Endodermal cell (in vitro differentiated cells): ENCODE results near the gene SLC9C2. TPM values are rescaled to one million over a fixed set of nuclear protein-coding genes. Genes with fewer than 3 reads are reported as not detected.

ENCODE experiments used
- DNase-seq: peaks from one replicate; pipeline ENCODE4 v3.0.0-alpha.2; 2017
- H3K27ac ChIP-seq: 2 replicates; pipeline ENCODE4 v1.5.1; 2013; ENCODE audit warnings: mild to moderate bottlenecking, low read depth, low read length, moderate library complexity
- H3K27me3 ChIP-seq: 2 replicates; pipeline ENCODE4 v1.6.1; 2013; ENCODE audit warnings: mild to moderate bottlenecking, low read length, moderate library complexity; ENCODE audit not compliant: insufficient read depth, control insufficient read depth, poor library complexity, severe bottlenecking
- H3K36me3 ChIP-seq: 2 replicates; pipeline ENCODE4 v1.7.0; 2013; ENCODE audit warnings: mild to moderate bottlenecking, low read length, moderate library complexity; ENCODE audit not compliant: control insufficient read depth, insufficient read depth
- H3K4me1 ChIP-seq: one replicate; pipeline ENCODE4 v1.7.0; 2013; ENCODE audit warnings: low read length; ENCODE audit not compliant: control insufficient read depth, insufficient read depth
- H3K4me3 ChIP-seq: 2 replicates; pipeline ENCODE4 v1.5.1; 2013; ENCODE audit warnings: mild to moderate bottlenecking, low read length, moderate library complexity
- H3K9ac ChIP-seq: 2 replicates; pipeline ENCODE4 v1.6.1; 2013; ENCODE audit warnings: mild to moderate bottlenecking, low read length, moderate library complexity; ENCODE audit not compliant: poor library complexity, severe bottlenecking; ENCODE audit errors: extremely low read depth
- H3K9me3 ChIP-seq: 2 replicates; pipeline ENCODE4 v1.6.1; 2013; ENCODE audit warnings: mild to moderate bottlenecking, low read length, moderate library complexity; ENCODE audit not compliant: control insufficient read depth
- H3K27ac Mint-ChIP-seq: 2 replicates; pipeline ENCODE4 v1.8.0; 2020; ENCODE audit warnings: mixed read lengths
- H3K27me3 Mint-ChIP-seq: 2 replicates; pipeline ENCODE4 v1.8.0; 2021; ENCODE audit warnings: mild to moderate bottlenecking, mixed read lengths; ENCODE audit not compliant: insufficient read depth
- H3K36me3 Mint-ChIP-seq: 2 replicates; pipeline ENCODE4 v1.8.0; 2020; ENCODE audit warnings: low read depth, mixed read lengths
- H3K4me1 Mint-ChIP-seq: 2 replicates; pipeline ENCODE4 v1.8.0; 2020; ENCODE audit warnings: mixed read lengths
- H3K4me3 Mint-ChIP-seq: 2 replicates; pipeline ENCODE4 v1.8.0; 2020; ENCODE audit warnings: mild to moderate bottlenecking, moderate library complexity, mixed read lengths
- H3K9me3 Mint-ChIP-seq: 2 replicates; pipeline ENCODE4 v1.8.0; 2020; ENCODE audit warnings: mild to moderate bottlenecking, mixed read lengths
- WGBS, 2 experiments: methylation state at CpG; one replicate each; pipeline versions ENCODE4 v1.1.5 to v1.1.7; 2013; ENCODE audit warnings: missing lambda C conversion rate in 2 of 2, mixed read lengths in 1 of 2; ENCODE audit not compliant: insufficient coverage in 1 of 2, insufficient read length in 1 of 2; 5-methylcytosine and 5-hydroxymethylcytosine counted together
- total RNA-seq, 2 donors: library from RNA; stranded (reverse); fragmentation: NEBNext Ultra II Directional in 1 of 2; extraction: Animal tissue kit (Norgen Biotek cat#: 25700) in 1 of 2; gene quantifications; 2 replicates in 1 of 2; 3 replicates in 1 of 2; pipeline ENCODE4 v1.2.1, GENCODE V29; 2021
- TF ChIP-seq, protein P1 (sequence below): fragments of 200-600 bp; sonication (generic); conservative IDR thresholded peaks from 2 replicates; pipeline ENCODE4 v1.5.0; 2021; ENCODE audit warnings: antibody characterized with exemption, mild to moderate bottlenecking

Gene SLC9C2
- total RNA-seq, 2 donors from 2014 or later, result not detected

DNA sequence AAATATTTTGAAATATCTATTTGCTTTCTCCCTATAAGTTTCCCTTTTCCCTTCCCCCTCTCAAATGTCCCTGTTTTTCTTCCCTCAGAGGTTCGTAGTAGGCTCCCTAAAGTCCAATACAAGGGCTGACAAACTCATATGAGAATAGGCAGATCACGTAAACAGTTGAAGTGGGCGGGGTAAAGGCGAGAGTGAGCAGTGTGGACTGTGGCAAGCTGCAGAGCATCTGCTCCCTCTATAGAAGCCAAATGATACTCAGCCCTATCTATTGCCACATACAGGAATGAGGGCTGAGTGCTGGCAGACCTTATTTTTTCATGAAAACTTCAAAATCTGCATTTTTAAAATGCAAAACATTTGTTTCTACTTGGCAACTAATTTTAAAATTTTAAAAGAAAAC lies 99.5 kb downstream of the SLC9C2 start:
- DNase-seq, result no peak
- 81 to 90% methylated on average over 3 to 4 of the region's 4 CpGs for WGBS, 2 experiments
- Mint-ChIP-seq H3K27ac (no peak overlapping the region), H3K36me3 (no peaks in the 10 kb centered on the region), H3K27me3 (no peaks in the 10 kb centered on the region), H3K4me1 (peaks cover 12% of the 10 kb centered on the region), H3K4me3 (no peak overlapping the region), H3K9me3 (no peaks in the 10 kb centered on the region)
- no peak overlapping the region for H3K4me3 ChIP-seq
- no peak overlapping the region for H3K9ac ChIP-seq
- H3K27ac ChIP-seq, result no peak overlapping the region
- no peaks in the 10 kb centered on the region for H3K36me3 ChIP-seq
- TF ChIP-seq, protein P1, sequence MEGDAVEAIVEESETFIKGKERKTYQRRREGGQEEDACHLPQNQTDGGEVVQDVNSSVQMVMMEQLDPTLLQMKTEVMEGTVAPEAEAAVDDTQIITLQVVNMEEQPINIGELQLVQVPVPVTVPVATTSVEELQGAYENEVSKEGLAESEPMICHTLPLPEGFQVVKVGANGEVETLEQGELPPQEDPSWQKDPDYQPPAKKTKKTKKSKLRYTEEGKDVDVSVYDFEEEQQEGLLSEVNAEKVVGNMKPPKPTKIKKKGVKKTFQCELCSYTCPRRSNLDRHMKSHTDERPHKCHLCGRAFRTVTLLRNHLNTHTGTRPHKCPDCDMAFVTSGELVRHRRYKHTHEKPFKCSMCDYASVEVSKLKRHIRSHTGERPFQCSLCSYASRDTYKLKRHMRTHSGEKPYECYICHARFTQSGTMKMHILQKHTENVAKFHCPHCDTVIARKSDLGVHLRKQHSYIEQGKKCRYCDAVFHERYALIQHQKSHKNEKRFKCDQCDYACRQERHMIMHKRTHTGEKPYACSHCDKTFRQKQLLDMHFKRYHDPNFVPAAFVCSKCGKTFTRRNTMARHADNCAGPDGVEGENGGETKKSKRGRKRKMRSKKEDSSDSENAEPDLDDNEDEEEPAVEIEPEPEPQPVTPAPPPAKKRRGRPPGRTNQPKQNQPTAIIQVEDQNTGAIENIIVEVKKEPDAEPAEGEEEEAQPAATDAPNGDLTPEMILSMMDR, result no peak
- no peaks in the 10 kb centered on the region for H3K27me3 ChIP-seq
- peaks cover 6% of the 10 kb centered on the region for H3K9me3 ChIP-seq
- H3K4me1 ChIP-seq, result peaks cover 10% of the 10 kb centered on the region

DNA sequence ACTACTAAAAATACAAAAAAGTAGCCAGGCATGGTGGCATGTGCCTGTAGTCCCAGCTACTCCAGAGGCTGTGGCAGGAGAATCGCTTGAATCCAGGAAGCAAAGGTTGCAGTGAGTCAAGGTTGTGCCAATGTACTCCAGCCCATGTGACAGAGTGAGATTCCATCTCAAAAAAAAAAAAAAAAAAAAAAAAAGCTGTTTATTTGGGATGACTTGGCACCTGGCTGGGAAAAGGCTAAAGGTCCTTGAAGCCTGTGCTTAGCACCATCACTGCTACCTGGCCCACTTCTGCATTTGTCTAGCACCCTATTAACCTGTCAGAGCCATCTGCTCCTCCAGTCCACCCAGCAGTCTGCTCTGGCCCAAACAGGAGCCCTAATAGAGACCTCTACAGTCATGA lies 100.8 kb downstream of the SLC9C2 start:
- H3K9me3 Mint-ChIP-seq, result peaks cover 6% of the 10 kb centered on the region
- no peaks in the 10 kb centered on the region for H3K27me3 Mint-ChIP-seq
- WGBS, 2 experiments, result 88 to 100% methylated on average over 1 of the region's 1 CpG
- DNase-seq, result no peak
- H3K9ac ChIP-seq, result no peak overlapping the region
- H3K4me3 Mint-ChIP-seq, result no peak overlapping the region
- H3K9me3 ChIP-seq, result peaks cover 19% of the 10 kb centered on the region
- no peak overlapping the region for H3K27ac Mint-ChIP-seq
- H3K27me3 ChIP-seq, result no peaks in the 10 kb centered on the region
- H3K36me3 Mint-ChIP-seq, result no peaks in the 10 kb centered on the region
- no peak overlapping the region for H3K27ac ChIP-seq
- H3K4me1 Mint-ChIP-seq, result peaks cover 6% of the 10 kb centered on the region
- H3K4me3 ChIP-seq, result no peak overlapping the region
- no peaks in the 10 kb centered on the region for H3K36me3 ChIP-seq
- peaks cover 3% of the 10 kb centered on the region for H3K4me1 ChIP-seq
- TF ChIP-seq, protein P1, result no peak

DNA sequence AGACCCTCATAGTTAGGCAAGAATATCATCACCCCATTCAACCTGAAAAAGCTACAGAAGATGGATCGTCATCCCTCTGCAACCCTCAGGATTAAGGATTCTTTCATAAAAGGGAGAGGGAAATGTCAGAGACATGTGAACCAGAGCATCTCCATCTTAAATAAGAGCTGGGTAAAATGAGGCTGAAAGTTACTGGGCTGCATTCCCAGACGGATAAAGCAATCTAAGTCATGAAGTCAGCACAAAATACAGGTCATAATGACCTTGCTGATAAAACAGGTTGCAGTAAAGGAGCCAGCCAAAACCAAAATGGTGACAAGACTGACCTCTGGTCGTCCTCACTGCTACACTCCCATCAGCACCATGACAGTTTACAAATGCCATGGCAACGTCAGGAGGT lies 103.1 kb downstream of the SLC9C2 start:
- 88 to 97% methylated on average over 3 to 4 of the region's 4 CpGs for WGBS, 2 experiments
- no peaks in the 10 kb centered on the region for H3K4me1 ChIP-seq
- Mint-ChIP-seq H3K4me3 (no peak overlapping the region), H3K27ac (no peak overlapping the region), H3K36me3 (peaks cover 3% of the 10 kb centered on the region), H3K4me1 (no peaks in the 10 kb centered on the region), H3K9me3 (peaks cover 27% of the 10 kb centered on the region), H3K27me3 (no peaks in the 10 kb centered on the region)
- no peak overlapping the region for H3K9ac ChIP-seq
- no peaks in the 10 kb centered on the region for H3K27me3 ChIP-seq
- H3K9me3 ChIP-seq, result peaks cover 42% of the 10 kb centered on the region
- H3K4me3 ChIP-seq, result no peak overlapping the region
- DNase-seq, result no peak
- no peaks in the 10 kb centered on the region for H3K36me3 ChIP-seq
- H3K27ac ChIP-seq, result no peak overlapping the region
- TF ChIP-seq, protein P1, result no peak
